Loucy (cell line): ENCODE data around the gene TOB1.

ENCODE experiments used
- H2AFZ ChIP-seq: fragments of 200-600 bp; sonication (generic); 2 replicates; pipeline ENCODE4 v1.6.0; 2016; ENCODE audit warnings: antibody characterized with exemption, mild to moderate bottlenecking, low read length, moderate library complexity
- H3F3A ChIP-seq: fragments of 200-600 bp; 2 replicates; pipeline ENCODE4 v1.6.0; 2016; ENCODE audit warnings: antibody characterized with exemption, low read depth, mild to moderate bottlenecking
- H3K27me3 ChIP-seq: fragments of 200-600 bp; sonication (generic); 2 replicates; pipeline ENCODE4 v1.6.1; 2014; ENCODE audit warnings: low read length, mild to moderate bottlenecking; ENCODE audit not compliant: insufficient read depth, poor library complexity, severe bottlenecking
- H3K36me3 ChIP-seq: fragments of 200-600 bp; sonication (generic); 2 replicates; pipeline ENCODE4 v1.6.1; 2016; ENCODE audit warnings: low read length; ENCODE audit not compliant: insufficient read depth
- H3K4me1 ChIP-seq: fragments of 200-600 bp; sonication (generic); 2 replicates; pipeline ENCODE4 v1.5.1; 2014; ENCODE audit warnings: low read length, mild to moderate bottlenecking; ENCODE audit not compliant: insufficient read depth, poor library complexity, severe bottlenecking
- H3K4me2 ChIP-seq: fragments of 200-600 bp; sonication (generic); 2 replicates; pipeline ENCODE4 v1.6.0; 2014; ENCODE audit warnings: antibody characterized with exemption, low read length, low read depth, mild to moderate bottlenecking; ENCODE audit not compliant: poor library complexity, severe bottlenecking
- H3K4me3 ChIP-seq: fragments of 200-600 bp; sonication (generic); 2 replicates; pipeline ENCODE4 v1.5.1; 2014; ENCODE audit warnings: low read length, mild to moderate bottlenecking, mixed read lengths; ENCODE audit not compliant: poor library complexity, severe bottlenecking
- H3K79me2 ChIP-seq: fragments of 200-600 bp; sonication (generic); 2 replicates; pipeline ENCODE4 v1.6.1; 2014; ENCODE audit warnings: low read length; ENCODE audit not compliant: insufficient read depth
- H3K9ac ChIP-seq: fragments of 200-600 bp; sonication (generic); 2 replicates; pipeline ENCODE4 v1.6.0; 2014; ENCODE audit warnings: mild to moderate bottlenecking, low read depth, low read length, moderate library complexity; ENCODE audit not compliant: poor library complexity, severe bottlenecking
- H3K9me2 ChIP-seq: fragments of 200-600 bp; sonication (generic); replicated peaks from 2 replicates; pipeline ENCODE4 v1.6.1; 2016; ENCODE audit warnings: low read depth, low read length, mixed read lengths
- H3K9me3 ChIP-seq: fragments of 200-600 bp; sonication (generic); 2 replicates; pipeline ENCODE4 v1.6.1; 2014; ENCODE audit warnings: mild to moderate bottlenecking, antibody characterized with exemption, low read length, low read depth; ENCODE audit not compliant: insufficient read depth
- H4K20me1 ChIP-seq: fragments of 200-600 bp; sonication (generic); 2 replicates; pipeline ENCODE4 v1.6.0; 2014; ENCODE audit warnings: antibody characterized with exemption, low read length, mild to moderate bottlenecking; ENCODE audit not compliant: insufficient read depth, poor library complexity, severe bottlenecking
- EZH2phosphoT487 ChIP-seq: fragments of 200-600 bp; IDR thresholded peaks from 2 replicates; pipeline ENCODE4 v1.6.1; 2018; ENCODE audit warnings: antibody characterized with exemption, mild to moderate bottlenecking, moderate library complexity, borderline replicate concordance
- TF ChIP-seq, protein P1 (sequence below): fragments of 200-600 bp; sonication (generic); conservative IDR thresholded peaks from 2 replicates; pipeline ENCODE4 v1.5.1; 2014; ENCODE audit warnings: mild to moderate bottlenecking, antibody characterized with exemption, low read length

Gene TOB1

DNA sequence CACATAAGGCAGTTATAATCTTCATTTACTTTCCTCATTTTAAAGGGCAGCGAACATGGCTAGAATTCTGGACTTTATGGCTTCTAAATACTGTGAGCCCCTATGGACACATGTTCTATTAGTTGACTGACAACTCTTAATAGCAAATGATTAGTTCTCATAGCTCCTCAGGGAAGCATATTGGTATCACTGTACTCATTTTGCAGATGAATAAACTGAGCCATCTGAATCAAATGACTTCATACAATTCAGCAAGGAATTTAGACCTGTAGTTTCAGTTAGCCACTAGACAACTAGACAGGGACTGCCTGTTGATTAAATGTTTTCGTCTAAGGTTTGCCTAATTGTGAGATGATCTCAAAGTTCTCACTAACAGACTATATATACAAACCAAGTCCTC is 9.7 kb downstream of the TOB1 start:
- Histone ChIP-seq H4K20me1 (no peaks in the 10 kb centered on the region), H3K9ac (no peak overlapping the region), H2AFZ (no peak overlapping the region), H3K4me1 (peaks cover 12% of the 10 kb centered on the region), H3K4me3 (no peak overlapping the region), H3K27me3 (no peaks in the 10 kb centered on the region), H3K36me3 (no peaks in the 10 kb centered on the region), H3K9me2 (no peaks in the 10 kb centered on the region), H3K79me2 (no peaks in the 10 kb centered on the region), H3K9me3 (no peaks in the 10 kb centered on the region), H3K4me2 (no peak overlapping the region), H3F3A (no peaks in the 10 kb centered on the region)
- no peak for TF ChIP-seq EZH2phosphoT487
- TF ChIP-seq, protein P1, sequence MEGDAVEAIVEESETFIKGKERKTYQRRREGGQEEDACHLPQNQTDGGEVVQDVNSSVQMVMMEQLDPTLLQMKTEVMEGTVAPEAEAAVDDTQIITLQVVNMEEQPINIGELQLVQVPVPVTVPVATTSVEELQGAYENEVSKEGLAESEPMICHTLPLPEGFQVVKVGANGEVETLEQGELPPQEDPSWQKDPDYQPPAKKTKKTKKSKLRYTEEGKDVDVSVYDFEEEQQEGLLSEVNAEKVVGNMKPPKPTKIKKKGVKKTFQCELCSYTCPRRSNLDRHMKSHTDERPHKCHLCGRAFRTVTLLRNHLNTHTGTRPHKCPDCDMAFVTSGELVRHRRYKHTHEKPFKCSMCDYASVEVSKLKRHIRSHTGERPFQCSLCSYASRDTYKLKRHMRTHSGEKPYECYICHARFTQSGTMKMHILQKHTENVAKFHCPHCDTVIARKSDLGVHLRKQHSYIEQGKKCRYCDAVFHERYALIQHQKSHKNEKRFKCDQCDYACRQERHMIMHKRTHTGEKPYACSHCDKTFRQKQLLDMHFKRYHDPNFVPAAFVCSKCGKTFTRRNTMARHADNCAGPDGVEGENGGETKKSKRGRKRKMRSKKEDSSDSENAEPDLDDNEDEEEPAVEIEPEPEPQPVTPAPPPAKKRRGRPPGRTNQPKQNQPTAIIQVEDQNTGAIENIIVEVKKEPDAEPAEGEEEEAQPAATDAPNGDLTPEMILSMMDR = no peak

DNA sequence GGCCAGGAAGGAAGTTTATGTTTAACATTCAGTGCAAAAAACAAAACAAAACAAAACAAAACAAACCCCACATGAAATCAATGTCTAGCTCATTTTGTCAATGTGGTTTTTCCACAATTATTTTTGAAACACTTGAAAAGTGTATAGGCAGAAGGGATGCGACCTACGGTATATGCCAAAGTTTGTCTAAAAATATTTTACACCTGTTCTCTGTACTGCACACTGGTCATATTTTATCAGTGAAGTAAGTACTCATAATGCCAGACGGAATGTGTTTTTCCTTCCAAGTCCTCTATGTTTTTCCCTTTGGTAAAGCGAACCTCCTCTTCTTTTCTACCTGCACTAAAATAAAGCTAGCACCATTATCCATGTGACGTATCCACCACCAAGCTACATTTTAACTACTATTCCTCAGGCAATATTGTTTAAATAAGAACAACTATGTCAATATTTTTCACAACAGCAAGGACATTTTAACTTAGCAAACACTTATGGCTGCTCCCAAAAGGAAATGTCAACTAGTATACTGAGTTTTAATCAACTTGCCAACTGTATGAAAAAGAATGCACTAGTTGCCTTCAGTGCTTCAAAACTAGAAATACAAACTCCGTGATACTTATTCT is 10.3 kb downstream of the TOB1 start:
- H3K9ac ChIP-seq = no peak overlapping the region
- H2AFZ ChIP-seq = no peak overlapping the region
- no peaks in the 10 kb centered on the region for H3K9me2 ChIP-seq
- H3K27me3 ChIP-seq = no peaks in the 10 kb centered on the region
- H3K9me3 ChIP-seq = no peaks in the 10 kb centered on the region
- H3K36me3 ChIP-seq = no peaks in the 10 kb centered on the region
- no peaks in the 10 kb centered on the region for H3K79me2 ChIP-seq
- TF ChIP-seq, protein P1 = no peak
- TF ChIP-seq EZH2phosphoT487 = no peak
- peaks cover 12% of the 10 kb centered on the region for H3K4me1 ChIP-seq
- no peaks in the 10 kb centered on the region for H3F3A ChIP-seq
- H4K20me1 ChIP-seq = no peaks in the 10 kb centered on the region
- no peak overlapping the region for H3K4me3 ChIP-seq
- H3K4me2 ChIP-seq = no peak overlapping the region

DNA sequence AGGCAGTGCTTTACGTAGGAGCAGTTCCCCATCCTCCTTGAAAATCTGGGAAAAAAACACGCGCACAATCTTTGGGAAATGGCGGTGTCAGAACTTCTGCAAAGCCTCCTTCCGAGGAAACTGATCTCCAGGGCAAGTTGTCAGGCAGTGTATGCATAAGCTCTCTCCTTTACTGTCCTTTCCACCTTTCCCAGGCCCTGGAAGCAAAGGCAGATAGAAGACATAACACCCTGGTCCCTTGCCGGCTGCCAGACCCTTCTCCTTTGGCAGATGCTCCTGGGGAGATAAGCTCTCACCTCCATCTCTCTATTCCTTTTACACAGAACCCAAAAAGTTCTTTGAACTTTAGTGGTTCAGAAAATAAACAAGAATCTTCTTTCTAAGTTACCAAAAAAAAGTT is 12.4 kb downstream of the TOB1 start:
- Histone ChIP-seq H3K4me3 (no peak overlapping the region), H3K36me3 (no peaks in the 10 kb centered on the region), H3K9me2 (no peaks in the 10 kb centered on the region), H4K20me1 (no peaks in the 10 kb centered on the region), H3K79me2 (no peaks in the 10 kb centered on the region), H3K4me1 (peaks cover 12% of the 10 kb centered on the region), H3K9ac (no peak overlapping the region), H3K4me2 (no peak overlapping the region), H3F3A (no peaks in the 10 kb centered on the region), H3K9me3 (no peaks in the 10 kb centered on the region), H3K27me3 (no peaks in the 10 kb centered on the region), H2AFZ (no peak overlapping the region)
- TF ChIP-seq, protein P1 = no peak
- TF ChIP-seq EZH2phosphoT487 = no peak
